GM19438 (cell line): ENCODE measurements around the gene SCGB2A2.

Experiments used
- ATAC-seq: cut with Tn5 transposase; IDR thresholded peaks from one replicate; pipeline ENCODE4 v1.9.1; 2021; ENCODE audit warnings: low read depth; ENCODE audit not compliant: unreplicated experiment

Gene SCGB2A2

DNA sequence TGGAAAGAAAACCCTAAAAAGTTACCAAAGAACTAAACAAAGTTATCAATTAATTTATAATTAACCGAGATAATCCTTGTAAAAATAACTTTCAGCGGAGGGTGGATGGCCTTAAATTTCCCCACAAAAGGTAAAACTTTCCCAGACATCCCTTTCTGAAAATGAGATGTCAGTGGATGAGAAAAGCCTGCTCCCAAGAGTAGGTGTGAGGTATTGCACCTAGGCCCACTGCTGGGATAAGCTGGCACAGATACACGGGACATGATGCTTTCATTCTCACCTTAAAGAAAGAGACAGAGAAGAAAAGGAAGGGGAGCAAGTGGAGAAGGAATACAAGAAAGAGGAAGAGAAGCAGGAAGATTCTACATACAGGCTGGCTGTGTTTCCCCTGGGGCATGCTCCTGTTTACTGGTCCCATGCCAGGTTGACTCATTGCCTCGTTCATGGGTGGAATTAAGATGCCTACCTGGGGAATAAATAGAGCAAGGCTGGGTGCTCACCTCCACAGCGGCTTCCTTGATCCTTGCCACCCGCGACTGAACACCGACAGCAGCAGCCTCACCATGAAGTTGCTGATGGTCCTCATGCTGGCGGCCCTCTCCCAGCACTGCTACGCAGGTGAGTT lies at the start of gene SCGB2A2:
SCGB2A2 (plus strand) TSS at position 505 of the 625 bp plus-strand sequence; CDS start at position 564, 59 bp downstream.
- ATAC-seq, result no peak

DNA sequence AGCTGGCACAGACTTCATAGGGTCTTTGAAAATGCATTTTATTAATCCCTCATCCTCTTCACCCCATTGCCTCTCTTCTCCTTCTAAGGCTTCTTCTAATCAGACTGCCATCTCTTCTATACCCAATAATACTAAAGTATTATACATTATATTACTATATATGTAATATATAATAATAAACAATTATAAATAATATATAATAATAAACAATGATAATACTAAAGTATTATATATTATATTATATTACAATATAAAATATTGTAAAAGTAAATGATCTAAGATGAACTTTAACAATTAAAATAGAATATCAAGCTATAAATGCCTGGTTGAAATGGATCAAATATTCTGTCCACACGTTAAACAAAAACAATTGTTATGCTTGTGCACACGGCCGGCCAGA lies 48.5 kb upstream of the SCGB2A2 start:
- no peak for ATAC-seq

DNA sequence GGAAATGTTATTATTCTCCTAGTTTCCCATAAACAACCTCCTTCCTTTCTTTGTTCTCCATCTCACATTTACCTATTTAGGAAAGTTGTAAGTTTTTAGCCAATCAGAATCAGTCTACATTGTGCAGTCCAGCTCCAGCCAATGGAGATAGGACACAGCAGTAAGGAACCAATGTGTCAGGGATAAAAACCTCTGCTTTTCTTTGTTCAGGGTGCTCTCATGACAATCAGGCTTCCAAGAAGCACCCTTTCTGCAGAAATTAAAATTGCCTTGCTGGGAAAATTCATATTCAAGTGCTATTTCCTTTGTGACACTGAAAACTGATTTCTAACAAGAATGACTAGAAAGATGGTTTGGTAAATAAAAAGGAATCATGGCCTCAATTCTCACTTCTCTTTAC lies 46.9 kb upstream of the SCGB2A2 start:
- no peak for ATAC-seq

DNA sequence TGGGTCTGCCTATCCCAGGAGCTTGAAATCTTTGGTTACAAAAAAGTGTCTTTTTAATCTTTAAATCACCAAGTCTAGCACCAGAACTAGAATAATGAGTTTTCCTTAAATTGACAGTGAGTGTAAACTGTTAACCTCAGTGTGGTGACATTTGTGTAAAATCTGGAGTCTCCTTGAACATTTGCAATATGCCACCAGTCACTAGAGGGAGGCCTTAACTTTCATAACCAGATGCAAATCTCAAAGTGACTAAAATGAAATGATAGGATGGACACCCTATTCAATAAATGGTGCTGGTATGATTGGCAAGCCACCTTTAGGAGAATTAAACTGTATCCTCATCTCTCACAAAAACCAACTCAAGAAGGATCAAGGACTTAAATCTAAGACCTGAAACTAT lies 36.2 kb upstream of the SCGB2A2 start:
- no peak for ATAC-seq

DNA sequence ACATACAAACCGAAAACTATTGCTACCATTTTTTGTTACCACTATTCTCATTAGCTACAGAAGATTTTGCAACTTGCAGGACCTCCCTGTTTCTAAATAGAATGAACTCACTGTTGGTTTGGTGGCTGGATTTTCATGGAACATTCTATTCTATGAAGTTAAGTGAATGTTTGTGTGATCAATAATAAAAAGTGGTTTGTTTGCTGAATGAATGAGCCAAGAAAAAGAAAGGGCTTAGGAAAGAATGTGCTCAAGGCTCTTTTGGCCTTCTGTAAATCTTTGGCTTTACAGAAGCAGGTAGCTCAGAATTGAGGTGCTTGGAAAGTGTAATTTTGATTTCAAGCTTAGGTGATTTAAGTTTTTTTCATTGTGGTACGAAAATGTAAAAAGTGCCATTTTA lies 33.8 kb upstream of the SCGB2A2 start:
- ATAC-seq, result no peak

DNA sequence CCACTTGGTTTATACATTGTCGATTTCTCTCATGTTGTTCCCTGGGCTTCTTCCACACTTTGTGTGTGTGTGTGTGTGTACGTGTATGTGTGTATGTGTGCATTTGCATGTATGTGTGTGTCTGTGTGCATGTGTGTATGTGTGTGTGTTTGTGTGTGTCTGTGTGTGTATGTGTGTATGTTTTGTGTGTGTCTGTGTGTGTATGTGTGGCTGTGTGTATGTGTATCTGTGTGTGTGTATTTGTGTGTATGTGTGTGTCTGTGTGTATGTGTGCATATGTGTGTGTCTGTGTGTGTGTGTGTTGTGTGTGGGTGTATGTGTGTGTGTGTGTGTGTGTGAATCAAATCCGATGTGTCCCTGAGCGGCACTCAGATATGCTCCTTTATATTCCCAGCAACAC lies 32.5 kb upstream of the SCGB2A2 start:
- no peak for ATAC-seq

DNA sequence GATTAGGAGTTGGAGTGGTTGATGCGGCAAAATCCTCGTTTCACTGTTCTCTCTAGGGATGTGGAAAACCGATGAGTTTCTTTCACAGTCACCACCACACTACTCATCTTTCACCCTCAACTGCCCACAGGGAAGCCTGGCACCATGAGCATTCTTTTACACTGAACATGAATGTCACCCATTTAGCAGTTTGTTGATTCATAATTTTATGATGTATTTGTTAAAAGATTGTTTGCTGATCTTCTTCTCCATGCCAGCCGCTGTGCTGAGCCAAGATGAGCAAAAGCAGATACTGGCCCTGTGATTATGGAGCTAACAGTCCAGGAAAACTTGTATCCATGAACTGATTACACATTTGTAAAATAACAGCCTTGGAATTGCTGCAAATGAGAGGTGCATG lies 31.8 kb upstream of the SCGB2A2 start:
- ATAC-seq, result no peak

DNA sequence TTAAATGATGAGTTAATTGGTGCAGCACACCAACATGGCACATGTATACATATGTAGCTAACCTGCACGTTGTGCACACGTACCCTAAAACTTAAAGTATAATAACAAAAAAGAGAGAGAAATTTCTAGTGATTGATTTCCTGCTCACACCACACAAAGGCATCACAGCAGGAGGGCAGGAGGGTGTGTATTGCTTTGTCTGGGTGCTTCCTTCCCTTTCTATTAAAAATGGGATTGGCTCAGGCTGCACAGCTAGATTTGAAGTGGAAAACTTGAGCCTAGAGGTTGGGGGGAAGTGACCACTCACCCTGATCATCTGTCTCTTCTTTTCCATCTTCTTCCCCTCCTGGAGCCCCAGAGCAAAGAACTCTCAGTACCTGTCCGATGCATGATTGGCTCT lies 28.9 kb upstream of the SCGB2A2 start:
- no peak for ATAC-seq

DNA sequence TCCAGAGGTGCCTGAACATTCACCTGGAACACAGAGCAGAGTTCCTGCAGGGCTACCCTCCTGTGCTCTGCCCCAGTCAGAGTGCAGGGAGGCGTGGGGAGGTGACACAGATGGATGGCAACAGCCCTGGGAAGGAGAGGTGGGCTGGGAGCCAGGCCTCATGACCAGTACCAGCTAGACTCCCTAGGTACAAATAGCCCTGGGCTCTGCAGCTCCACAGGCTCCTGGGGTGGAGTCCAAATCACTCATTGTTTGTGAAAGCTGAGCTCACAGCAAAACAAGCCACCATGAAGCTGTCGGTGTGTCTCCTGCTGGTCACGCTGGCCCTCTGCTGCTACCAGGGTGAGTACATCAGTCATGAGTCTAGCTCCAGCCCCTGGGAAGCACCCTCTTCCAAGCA lies 27.9 kb upstream of the SCGB2A2 start, which contains the start of gene SCGB1D2:
SCGB1D2 (plus strand) TSS at position 219 of the 400 bp plus-strand sequence; CDS start at position 288, 69 bp downstream.
- ATAC-seq, result no peak

DNA sequence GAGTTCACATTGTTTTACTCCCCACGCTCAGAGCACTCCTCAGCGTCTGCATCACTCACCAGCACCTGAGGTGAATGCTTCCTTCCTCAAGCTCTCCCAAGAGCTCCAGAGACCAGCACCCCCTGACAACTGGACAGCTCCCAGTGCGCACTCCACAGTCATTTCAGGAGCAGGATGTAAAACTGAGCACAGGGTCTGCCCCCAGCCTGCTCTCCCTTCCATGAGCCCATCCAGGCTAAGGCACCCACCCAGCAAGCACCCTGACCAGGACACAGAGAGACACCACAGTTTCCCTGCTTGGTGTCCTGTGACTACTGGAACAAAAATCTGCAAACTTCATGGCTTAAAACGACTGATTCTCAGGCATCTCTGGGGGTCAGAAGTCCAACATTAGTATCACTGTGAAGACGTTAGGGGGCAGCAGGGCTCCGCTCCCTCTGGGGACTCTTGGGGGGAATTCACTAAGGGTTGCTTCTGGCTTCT lies 24.6 kb upstream of the SCGB2A2 start:
- no peak for ATAC-seq

DNA sequence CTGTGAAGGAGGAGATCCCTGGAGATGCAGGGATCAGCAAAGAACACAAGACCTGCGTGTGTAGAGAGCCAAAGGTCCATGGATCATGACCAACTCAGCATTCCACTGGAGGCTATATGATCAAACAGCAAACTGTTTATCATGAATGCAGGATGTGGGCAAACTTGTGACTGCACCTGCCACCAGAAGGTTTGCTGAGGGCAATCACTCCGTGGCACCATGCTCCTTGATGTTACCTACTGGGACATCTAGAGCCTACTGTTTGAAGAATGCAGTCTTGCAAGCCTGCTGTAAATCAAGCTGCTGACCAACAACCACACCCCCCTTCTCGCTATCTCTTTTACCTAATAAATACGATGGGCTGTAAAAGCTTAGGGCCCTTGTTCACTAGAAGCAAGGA lies 18.3 kb upstream of the SCGB2A2 start:
- ATAC-seq, result no peak

DNA sequence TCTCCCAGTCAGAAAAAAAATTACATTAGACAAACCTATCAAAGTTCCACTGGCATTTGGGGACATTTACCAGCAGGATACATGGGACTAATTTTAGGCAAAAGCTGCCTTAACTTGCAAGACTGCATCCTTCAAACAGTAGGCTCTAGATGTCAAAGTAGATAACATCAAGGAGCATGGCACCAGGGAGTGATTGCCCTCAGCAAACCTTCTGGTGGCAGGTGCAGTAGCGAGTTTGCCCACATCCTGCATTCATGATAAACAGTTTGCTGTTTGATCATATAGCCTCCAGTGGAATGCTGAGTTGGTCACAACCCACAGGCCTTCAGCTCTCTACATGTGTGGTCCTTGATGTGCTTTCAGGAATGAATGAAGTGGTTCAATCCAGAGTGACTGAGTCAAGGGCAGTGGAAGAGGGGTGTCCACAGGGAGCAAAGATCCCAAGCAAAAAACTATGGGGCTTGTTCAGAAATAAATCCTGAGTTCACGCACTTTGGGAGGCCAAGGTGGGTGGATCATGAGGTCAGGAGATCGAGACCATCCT lies 15.9 kb upstream of the SCGB2A2 start:
- no peak for ATAC-seq

DNA sequence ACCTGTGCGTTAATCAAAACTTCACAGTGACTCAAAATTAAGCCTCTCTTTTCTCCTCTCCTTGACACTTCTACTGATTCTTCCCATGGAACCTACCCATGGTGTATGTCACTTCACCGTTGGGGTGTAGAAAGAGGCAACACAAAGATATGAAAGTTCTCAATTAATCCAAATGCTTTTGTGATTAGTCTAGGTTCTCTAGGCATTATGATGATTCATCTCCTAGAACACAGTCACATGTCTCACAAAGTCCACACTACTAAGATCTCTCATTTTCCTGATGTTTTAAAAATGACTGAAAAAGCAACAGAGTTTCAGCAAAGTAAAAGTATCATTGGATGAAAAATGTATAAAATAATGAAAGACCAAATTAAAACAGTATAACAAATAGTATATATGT lies 13.7 kb upstream of the SCGB2A2 start:
- ATAC-seq, result no peak

DNA sequence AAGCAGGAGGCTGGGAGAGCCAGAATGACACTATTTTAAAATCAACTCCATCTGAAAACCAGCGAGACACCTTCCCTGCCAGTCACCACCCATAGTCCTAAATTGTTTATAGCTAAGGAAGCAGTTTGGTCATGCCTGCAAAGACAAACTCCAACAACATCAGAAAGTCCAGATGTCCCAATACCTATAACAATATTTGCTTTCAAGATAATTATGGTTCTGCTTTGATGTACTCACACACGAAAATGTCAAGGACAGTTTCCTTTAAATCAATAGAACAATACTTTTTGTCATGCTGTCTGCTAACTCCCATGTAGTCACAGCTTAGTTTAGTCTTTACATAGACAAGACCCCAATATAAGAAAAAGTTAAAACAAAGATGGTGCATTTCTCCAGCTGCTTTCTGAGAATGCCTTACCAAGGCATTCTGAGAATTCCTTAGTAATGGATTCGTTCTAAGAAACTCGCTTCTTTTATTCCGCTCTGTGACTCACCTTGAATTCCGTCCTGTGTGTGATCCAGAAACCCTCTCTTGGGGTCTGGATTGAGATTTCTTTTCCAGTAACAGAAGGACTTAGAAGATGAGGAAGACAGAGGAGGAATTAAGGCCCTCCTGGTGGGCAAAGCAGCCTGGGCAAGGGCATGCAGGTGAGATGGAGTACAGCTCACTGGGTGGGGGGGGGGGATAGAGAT lies 9.6 kb upstream of the SCGB2A2 start:
- no peak for ATAC-seq

DNA sequence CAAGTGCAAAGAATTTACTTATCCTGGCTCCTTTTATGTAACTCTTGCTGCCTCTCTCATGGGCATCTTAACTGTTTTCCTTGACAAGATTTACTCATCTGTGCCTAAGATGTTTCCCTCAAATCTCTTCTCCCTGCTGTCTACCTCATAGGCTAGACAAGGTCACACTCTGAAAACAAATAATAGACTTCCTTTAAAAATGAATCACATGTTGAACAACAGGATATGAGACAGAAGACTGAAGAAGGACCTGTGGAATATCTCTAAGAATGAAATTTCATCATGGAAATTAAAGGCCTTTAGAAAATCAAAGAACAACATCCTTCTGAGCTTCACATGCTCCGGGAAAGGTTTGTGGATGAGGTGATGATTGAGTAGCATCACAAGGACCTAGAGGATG lies 6.0 kb upstream of the SCGB2A2 start:
- no peak for ATAC-seq

DNA sequence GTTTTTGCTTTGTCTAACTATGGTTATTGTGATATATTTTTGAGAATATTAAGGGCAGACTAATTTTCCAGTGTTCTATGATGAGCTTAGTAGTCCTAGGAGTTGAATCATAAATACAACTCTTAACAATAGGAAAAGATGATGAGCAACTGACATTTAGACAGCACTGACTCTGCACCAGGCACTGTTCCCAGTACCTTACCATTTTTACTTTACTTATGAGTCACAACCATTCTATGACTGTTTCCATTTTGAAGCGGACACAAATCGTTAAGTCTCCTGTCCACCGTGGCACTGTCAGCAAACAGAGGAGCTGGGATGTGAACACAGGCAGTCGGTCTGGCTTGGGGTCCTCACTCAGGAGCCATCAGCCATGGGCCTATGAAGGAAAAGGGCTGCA lies 3.4 kb upstream of the SCGB2A2 start:
- no peak for ATAC-seq

DNA sequence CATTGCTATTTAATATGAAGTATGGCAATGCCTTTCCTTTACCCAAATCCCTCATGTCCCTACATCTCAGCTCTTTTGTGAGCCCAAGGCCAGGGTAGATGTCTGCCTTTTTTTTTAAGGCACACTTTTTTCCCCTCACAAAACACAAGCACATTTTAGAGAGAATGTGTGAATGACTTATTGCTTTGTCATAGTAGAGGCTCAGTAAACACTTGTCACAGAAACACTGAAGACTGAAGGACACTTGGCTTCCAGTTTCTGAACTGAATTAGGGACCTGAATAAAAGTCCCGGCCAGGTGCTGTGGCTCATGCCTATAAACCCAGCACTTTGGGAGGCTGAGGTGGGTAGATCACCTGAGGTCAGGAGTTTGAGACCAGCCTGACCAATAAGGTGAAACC lies 2.9 kb upstream of the SCGB2A2 start:
- no peak for ATAC-seq

DNA sequence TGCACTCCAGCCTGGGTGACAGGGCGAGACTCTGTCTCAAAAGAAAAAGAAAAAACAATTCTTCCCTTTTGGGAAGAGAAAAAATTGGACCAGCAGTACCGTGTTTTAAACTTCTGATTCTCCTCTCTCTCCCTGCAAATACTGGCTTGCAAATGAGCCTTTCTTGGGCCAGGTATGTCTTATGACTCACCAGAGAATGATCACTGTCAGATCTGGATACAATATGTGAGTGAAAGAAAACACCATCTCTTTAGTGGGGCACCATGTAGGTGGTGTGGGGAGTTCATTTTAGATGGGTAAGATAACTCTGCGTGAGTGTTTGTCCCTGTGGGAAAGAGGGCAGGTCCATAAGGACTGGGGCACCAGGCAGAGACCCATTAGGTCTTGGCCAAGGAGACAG lies 2.4 kb upstream of the SCGB2A2 start:
- no peak for ATAC-seq

DNA sequence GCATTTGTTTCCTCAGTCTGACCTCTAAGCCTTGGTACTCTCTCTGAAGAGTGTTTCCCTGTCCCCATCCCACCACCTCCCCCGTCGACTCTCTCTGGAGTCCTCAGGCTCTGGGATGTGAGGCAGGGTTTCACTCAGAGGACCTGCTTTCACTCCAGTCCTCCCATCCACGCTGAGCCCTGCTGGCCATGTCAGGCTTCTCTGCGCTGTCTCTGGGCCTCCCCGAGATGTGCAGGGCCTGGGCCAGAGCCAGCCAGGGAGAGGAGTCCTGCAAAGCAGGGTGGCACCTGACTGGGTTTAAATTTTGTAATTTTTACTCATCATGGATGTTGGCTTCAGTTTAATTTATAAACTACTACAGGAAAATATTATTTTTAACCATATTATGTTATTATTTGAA lies 3.3 kb downstream of the SCGB2A2 start:
- no peak for ATAC-seq

DNA sequence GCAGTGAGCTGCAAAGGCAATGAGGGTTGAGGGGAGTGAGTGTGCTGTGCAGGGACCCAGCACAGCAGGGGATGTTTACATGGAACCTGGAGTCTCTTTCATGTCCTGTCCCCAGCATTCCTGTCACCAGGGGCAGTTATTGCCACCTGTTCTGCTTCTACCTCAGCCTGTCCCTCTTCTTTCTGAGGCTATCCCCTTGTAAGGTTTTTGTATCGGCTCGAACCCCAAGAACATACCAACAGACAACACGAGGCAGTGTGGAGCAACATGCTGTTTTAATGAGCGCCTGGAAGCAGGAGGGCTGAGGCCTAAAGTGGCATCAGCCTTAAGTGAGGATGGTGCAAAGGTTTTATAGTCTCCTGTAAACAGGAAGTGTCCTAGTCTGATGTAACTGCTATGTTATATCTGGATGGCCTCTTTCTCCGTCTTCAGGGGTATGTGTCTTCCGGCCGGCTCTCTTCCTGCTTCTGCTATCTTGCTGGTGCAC lies 3.9 kb downstream of the SCGB2A2 start:
- no peak for ATAC-seq

DNA sequence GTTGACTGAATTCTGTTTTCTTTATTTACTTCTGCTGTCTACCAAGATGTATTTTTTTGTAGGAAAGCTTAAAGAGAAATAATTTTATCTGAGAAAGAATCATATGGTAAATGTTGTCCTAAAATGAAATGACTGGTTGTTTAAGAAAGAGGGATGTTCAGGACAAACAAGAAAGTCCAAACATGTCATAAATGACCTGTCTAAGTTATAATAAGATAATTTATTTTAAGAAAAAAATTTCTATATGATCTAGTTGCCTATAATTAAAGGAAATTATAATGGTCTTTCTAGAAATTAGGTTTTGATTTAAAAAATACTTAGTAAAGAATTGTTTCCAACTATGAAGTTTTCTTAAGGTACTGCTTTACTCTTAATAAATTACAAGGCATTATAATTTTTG lies 10.5 kb downstream of the SCGB2A2 start:
- ATAC-seq, result no peak

DNA sequence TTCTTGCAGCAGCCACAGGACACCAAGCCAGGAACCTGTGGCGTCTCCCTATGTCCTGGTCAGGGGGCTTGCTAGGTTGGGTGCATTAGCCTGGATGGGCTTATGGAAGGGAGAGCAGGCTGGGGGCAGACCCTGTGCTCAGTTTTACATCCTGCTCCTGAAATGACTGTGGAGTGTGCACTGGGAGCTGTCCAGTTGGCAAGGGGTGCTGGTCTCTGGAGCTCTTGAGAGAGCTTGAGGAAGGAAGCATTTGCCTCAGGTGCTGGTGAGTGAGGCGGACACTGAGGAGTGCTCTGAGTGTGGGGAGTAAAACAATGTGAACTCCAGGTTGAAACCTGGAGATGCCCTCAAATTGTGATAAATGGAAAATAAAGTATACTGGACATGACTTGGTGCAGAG lies 25.5 kb downstream of the SCGB2A2 start:
- ATAC-seq, result no peak
